HG03571 (cell line): ENCODE results near the gene FLCN.
"Not testable (repeated sequence)": the region's sequence is repeated elsewhere in the genome, so short reads cannot be mapped to it uniquely, and the experiment has no call there.

Experiments used
- ATAC-seq: cut with Tn5 transposase; IDR thresholded peaks from one replicate; pipeline ENCODE4 v1.9.1; 2021; ENCODE audit not compliant: unreplicated experiment

Gene FLCN

GRCh38 chr17:17188586-17188985 is 48.4 kb downstream of the FLCN start:
- ATAC-seq: no peak

GRCh38 chr17:17186551-17187505 is 50.1 kb downstream of the FLCN start:
- ATAC-seq: no peak

- ATAC-seq: no peak
These were observed 50.9 kb downstream of the FLCN start for GRCh38 chr17:17186051-17186450.

GRCh38 chr17:17184985-17185757 is 51.8 kb downstream of the FLCN start:
- ATAC-seq: not testable (repeated sequence)

- no peak for ATAC-seq
These were observed 53.2 kb downstream of the FLCN start for GRCh38 chr17:17183744-17184143.

- ATAC-seq: no peak
These were observed 54.3 kb downstream of the FLCN start for GRCh38 chr17:17182598-17183136.

- ATAC-seq: no peak
These were observed 55.0 kb downstream of the FLCN start for GRCh38 chr17:17181666-17182597.

GRCh38 chr17:17180741-17181525 is 56.0 kb downstream of the FLCN start:
- no peak for ATAC-seq

- no peak for ATAC-seq
These were observed 56.8 kb downstream of the FLCN start for GRCh38 chr17:17180141-17180603.

GRCh38 chr17:17179371-17179827 is 57.6 kb downstream of the FLCN start:
- no peak for ATAC-seq

- ATAC-seq: no peak
These were observed 59.8 kb downstream of the FLCN start for GRCh38 chr17:17177176-17177575.

GRCh38 chr17:17176341-17176740 is 60.6 kb downstream of the FLCN start:
- no peak for ATAC-seq

GRCh38 chr17:17175917-17176316 is 61.1 kb downstream of the FLCN start:
- ATAC-seq: no peak

GRCh38 chr17:17175340-17175739 is 61.6 kb downstream of the FLCN start:
- no peak for ATAC-seq

GRCh38 chr17:17173921-17174320 is 63.0 kb downstream of the FLCN start:
- no peak for ATAC-seq

- no peak for ATAC-seq
These were observed 64.0 kb downstream of the FLCN start for GRCh38 chr17:17172990-17173389.

- no peak for ATAC-seq
These were observed 64.7 kb downstream of the FLCN start for GRCh38 chr17:17172001-17172939.

- no peak for ATAC-seq
These were observed 65.8 kb downstream of the FLCN start for GRCh38 chr17:17171186-17171585.
